GM20000 (cell line): ENCODE measurements around the gene SLC25A26.

Experiments used
- DNase-seq: peaks from one replicate; pipeline ENCODE4 v3.0.0; 2012; ENCODE audit warnings: low spot score
- CTCF ChIP-seq: IDR thresholded peaks from 2 replicates; pipeline ENCODE4 v1.5.1; 2012; ENCODE audit warnings: mild to moderate bottlenecking, control low read depth; ENCODE audit errors: extremely low read depth, missing control alignments

The SLC25A26 gene

GRCh38 chr3:66342717-66343356 lies 122.0 kb downstream of the SLC25A26 start:
- TF ChIP-seq CTCF: no peak
- no peak for DNase-seq

- no peak for DNase-seq
- no peak for TF ChIP-seq CTCF
Measured at GRCh38 chr3:66344391-66344811, 123.6 kb downstream of the SLC25A26 start.

- no peak for TF ChIP-seq CTCF
- no peak for DNase-seq
Measured at GRCh38 chr3:66344848-66345578, 124.2 kb downstream of the SLC25A26 start.

GRCh38 chr3:66348704-66349103 lies 127.9 kb downstream of the SLC25A26 start:
- TF ChIP-seq CTCF: no peak
- no peak for DNase-seq

DNA sequence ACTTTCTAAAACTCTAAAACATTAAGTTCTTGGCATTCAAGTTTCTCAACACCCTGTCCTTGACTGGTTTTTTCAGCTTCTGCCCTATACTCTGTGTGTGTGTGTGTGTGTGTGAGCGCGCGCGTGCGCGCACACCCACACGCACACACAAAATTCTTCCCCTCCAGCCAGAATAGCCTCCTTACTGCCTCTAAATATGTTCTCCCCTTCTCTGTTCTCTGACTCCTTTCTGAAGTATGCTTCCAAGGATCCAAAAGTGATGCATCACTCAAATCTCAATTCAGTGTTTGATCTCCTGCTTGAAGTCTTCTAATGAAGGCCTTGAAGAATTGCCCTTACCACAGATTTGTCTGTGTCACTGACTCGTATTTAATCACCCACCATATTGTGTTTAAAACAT lies 129.8 kb downstream of the SLC25A26 start:
- DNase-seq: no peak
- TF ChIP-seq CTCF: no peak

GRCh38 chr3:66353039-66353438 lies 132.2 kb downstream of the SLC25A26 start:
- TF ChIP-seq CTCF: no peak
- DNase-seq: no peak

GRCh38 chr3:66353530-66353929 lies 132.7 kb downstream of the SLC25A26 start:
- no peak for TF ChIP-seq CTCF
- DNase-seq: no peak
